ENCODE results near the gene PODXL2. TPM values are rescaled to one million over a fixed set of nuclear protein-coding genes. Genes with fewer than 3 reads are reported as not detected.

Gene PODXL2
- total RNA-seq, 2 donors from 2014 or later = 12.1 to 19.0 TPM

GRCh38 chr3:127607675-127608361 lies 21.2 kb upstream of the PODXL2 start:
- no peak overlapping the region for H3K4me3 ChIP-seq
- DNase-seq = no peak
- no peaks in the 10 kb centered on the region for H3K27me3 ChIP-seq
- no peak overlapping the region for H3K27ac ChIP-seq
- H3K4me1 ChIP-seq = no peaks in the 10 kb centered on the region
- intact Hi-C loops (cut with DNase I) = no loop called here
- H3K9me3 ChIP-seq = no peaks in the 10 kb centered on the region
- no peak for TF ChIP-seq CTCF (IDR thresholded peaks at IDR 0.05)
- no peaks in the 10 kb centered on the region for H3K36me3 ChIP-seq
- no peak overlapping the region for H3K9ac ChIP-seq (ENCODE audit: low read depth in 2 of 2, low read length in 2 of 2)

- H3K9me3 ChIP-seq = no peaks in the 10 kb centered on the region
- H3K27ac ChIP-seq = no peak overlapping the region
- no peak for TF ChIP-seq CTCF (IDR thresholded peaks at IDR 0.05)
- no peak for DNase-seq
- H3K27me3 ChIP-seq = no peaks in the 10 kb centered on the region
- no peak overlapping the region for H3K4me3 ChIP-seq
- H3K36me3 ChIP-seq = no peaks in the 10 kb centered on the region
- no peak overlapping the region for H3K9ac ChIP-seq (ENCODE audit: low read depth in 2 of 2, low read length in 2 of 2)
- intact Hi-C loops (cut with DNase I) = no loop called here
- no peaks in the 10 kb centered on the region for H3K4me1 ChIP-seq
Measured at GRCh38 chr3:127608362-127608718, 20.6 kb upstream of the PODXL2 start.

- DNase-seq = no peak
- H3K9ac ChIP-seq (ENCODE audit: low read depth in 2 of 2, low read length in 2 of 2) = no peak overlapping the region
- no peaks in the 10 kb centered on the region for H3K27me3 ChIP-seq
- no peak overlapping the region for H3K4me3 ChIP-seq
- no peak overlapping the region for H3K27ac ChIP-seq
- no peaks in the 10 kb centered on the region for H3K9me3 ChIP-seq
- no peaks in the 10 kb centered on the region for H3K4me1 ChIP-seq
- H3K36me3 ChIP-seq = no peaks in the 10 kb centered on the region
- TF ChIP-seq CTCF (IDR thresholded peaks at IDR 0.05) = no peak
- intact Hi-C loops (cut with DNase I) = no loop called here
Measured at GRCh38 chr3:127610105-127610504, 18.9 kb upstream of the PODXL2 start.

GRCh38 chr3:127611251-127611650 lies 17.7 kb upstream of the PODXL2 start:
- no peak for TF ChIP-seq CTCF (IDR thresholded peaks at IDR 0.05)
- H3K9ac ChIP-seq (ENCODE audit: low read depth in 2 of 2, low read length in 2 of 2) = no peak overlapping the region

DNA sequence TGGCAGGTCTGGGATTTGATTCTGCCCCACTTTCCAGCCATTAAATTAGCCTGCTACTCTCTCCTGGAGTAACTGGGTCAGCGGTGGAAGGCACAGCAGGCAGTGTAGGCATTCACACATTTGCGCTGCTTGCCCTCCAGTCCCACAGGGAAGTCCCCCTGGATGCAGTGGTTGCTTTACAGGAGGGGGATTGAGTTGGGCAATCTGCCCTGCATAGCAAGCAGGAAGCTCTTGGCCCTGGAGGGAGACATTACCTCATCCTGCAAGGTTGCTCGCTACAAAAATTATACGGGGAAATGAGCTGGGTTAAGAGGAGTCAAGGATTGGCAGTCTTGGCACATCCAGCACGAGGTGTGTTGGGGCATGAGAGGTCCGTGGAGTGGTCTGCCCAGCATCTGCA lies 16.0 kb upstream of the PODXL2 start:
- no peaks in the 10 kb centered on the region for H3K36me3 ChIP-seq
- DNase-seq = no peak
- H3K4me3 ChIP-seq = no peak overlapping the region
- no peaks in the 10 kb centered on the region for H3K9me3 ChIP-seq
- intact Hi-C loops (cut with DNase I) = no loop called here
- no peak for TF ChIP-seq CTCF (IDR thresholded peaks at IDR 0.05)
- no peak overlapping the region for H3K27ac ChIP-seq
- H3K4me1 ChIP-seq = no peaks in the 10 kb centered on the region
- no peaks in the 10 kb centered on the region for H3K27me3 ChIP-seq
- no peak overlapping the region for H3K9ac ChIP-seq (ENCODE audit: low read depth in 2 of 2, low read length in 2 of 2)

More at GRCh38 chr3:127611251-127611650, 17.7 kb upstream of the PODXL2 start:
- Histone ChIP-seq H3K9me3 (no peaks in the 10 kb centered on the region), H3K27me3 (no peaks in the 10 kb centered on the region), H3K27ac (no peak overlapping the region), H3K4me3 (no peak overlapping the region), H3K36me3 (no peaks in the 10 kb centered on the region), H3K4me1 (no peaks in the 10 kb centered on the region)
- no peak for DNase-seq
- intact Hi-C loops (cut with DNase I) = no loop called here
